Urinary bladder (tissue), 4 donors: ENCODE results near the gene STIP1. TPM values are rescaled to one million over a fixed set of nuclear protein-coding genes. Genes with fewer than 3 reads are reported as not detected.

Experiments
- DNase-seq: peaks from one replicate; pipeline ENCODE4 v3.0.0-alpha.2; 2015; ENCODE audit errors: extremely low spot score
- H3K27ac ChIP-seq: one replicate; pipeline ENCODE4 v1.5.1; 2013; ENCODE audit warnings: low read depth, mild to moderate bottlenecking, moderate library complexity
- H3K36me3 ChIP-seq: one replicate; pipeline ENCODE4 v1.6.1; 2013; ENCODE audit warnings: mild to moderate bottlenecking, moderate library complexity; ENCODE audit not compliant: insufficient read depth
- H3K4me1 ChIP-seq: one replicate; pipeline ENCODE4 v1.6.1; 2013; ENCODE audit warnings: mild to moderate bottlenecking, moderate library complexity; ENCODE audit not compliant: insufficient read depth
- H3K4me3 ChIP-seq: one replicate; pipeline ENCODE4 v1.5.1; 2013; ENCODE audit warnings: low read depth, low read length
- WGBS: extraction: QIAGEN DNeasy Blood & Tissue Kit; methylation state at CpG from one replicate; pipeline ENCODE4 v1.1.7; 2013; 5-methylcytosine and 5-hydroxymethylcytosine counted together
- polyA plus RNA-seq: library from polyadenylated mRNA; stranded (reverse); fragments of 200-250 nt; gene quantifications from one replicate; pipeline ENCODE4 v1.2.3, GENCODE V29; 2013
- total RNA-seq: library from RNA; depleted of rRNA; stranded (reverse); fragments of >200 nt; gene quantifications from one replicate; pipeline ENCODE4 v1.2.3, GENCODE V29; 2014
- donor health status: healthy with polysubstance abuse.
- donor health status: healthy.

Gene STIP1
- total and polyA plus RNA-seq, 2 donors = 42.7 to 84.0 TPM

GRCh38 chr11:64237484-64237951 lies 51.5 kb downstream of the STIP1 start:
- WGBS = 69% methylated on average over 12 of the region's 12 CpGs
- H3K4me1 ChIP-seq = no peaks in the 10 kb centered on the region
- no peak for DNase-seq

GRCh38 chr11:64238076-64238475 lies 52.1 kb downstream of the STIP1 start:
- no peak for DNase-seq
- no peak overlapping the region for H3K4me3 ChIP-seq
- WGBS = 88% methylated on average over 9 of the region's 9 CpGs
- no peaks in the 10 kb centered on the region for H3K36me3 ChIP-seq
- H3K27ac ChIP-seq = peak overlapping the region; percentile 3
- H3K4me1 ChIP-seq = no peaks in the 10 kb centered on the region

More at GRCh38 chr11:64237484-64237951, 51.5 kb downstream of the STIP1 start:
- Histone ChIP-seq H3K4me3 (no peak overlapping the region), H3K27ac (peak overlapping the region; percentile 3), H3K36me3 (no peaks in the 10 kb centered on the region)

- no peaks in the 10 kb centered on the region for H3K36me3 ChIP-seq
- no peak for DNase-seq
- WGBS = 90% methylated on average over 5 of the region's 5 CpGs
Observed at GRCh38 chr11:64238999-64239398, 53.0 kb downstream of the STIP1 start.

GRCh38 chr11:64239662-64240434 lies 53.9 kb downstream of the STIP1 start:
- no peaks in the 10 kb centered on the region for H3K36me3 ChIP-seq
- H3K4me3 ChIP-seq = no peak overlapping the region
- whole genome bisulfite sequencing = 86% methylated on average over 11 of the region's 11 CpGs
- H3K4me1 ChIP-seq = no peaks in the 10 kb centered on the region
- DNase-seq = no peak
- peak overlapping the region; percentile 99 for H3K27ac ChIP-seq

More at GRCh38 chr11:64238999-64239398, 53.0 kb downstream of the STIP1 start:
- Histone ChIP-seq H3K27ac (no peak overlapping the region), H3K4me1 (no peaks in the 10 kb centered on the region), H3K4me3 (no peak overlapping the region)

- Histone ChIP-seq H3K4me1 (no peaks in the 10 kb centered on the region), H3K36me3 (no peaks in the 10 kb centered on the region)
Observed at GRCh38 chr11:64240435-64241240, 54.7 kb downstream of the STIP1 start, which contains the start of gene FKBP2. Gene FKBP2, plus strand, starts transcription at chr11:64241095. Its CDS starts 1,293 bp downstream, at chr11:64242388.

GRCh38 chr11:64241241-64241490 lies 55.2 kb downstream of the STIP1 start:
- Histone ChIP-seq H3K27ac (peak overlapping the region; percentile 99), H3K4me3 (peak overlapping the region; percentile 34), H3K36me3 (no peaks in the 10 kb centered on the region), H3K4me1 (no peaks in the 10 kb centered on the region)
- peak; percentile 97 for DNase-seq
- WGBS = 2% methylated on average over 24 of the region's 24 CpGs

More at GRCh38 chr11:64240435-64241240, 54.7 kb downstream of the STIP1 start, which contains the start of gene FKBP2:
- peak within 1 kb of the TSS; percentile 81 for H3K4me3 ChIP-seq
- WGBS = 1% methylated on average over 58 of the region's 58 CpGs
- peak; percentile 88 for DNase-seq
- H3K27ac ChIP-seq = peak within 1 kb of the TSS; percentile 99

- H3K4me1 ChIP-seq = no peaks in the 10 kb centered on the region
- DNase-seq = no peak
- under 1% methylated on average over 63 of the region's 63 CpGs for WGBS
- H3K36me3 ChIP-seq = no peaks in the 10 kb centered on the region
- peak overlapping the region; percentile 95 for H3K27ac ChIP-seq
- H3K4me3 ChIP-seq = peak overlapping the region; percentile 81
Observed at GRCh38 chr11:64241491-64242374, 55.8 kb downstream of the STIP1 start.

- Histone ChIP-seq H3K27ac (no peak overlapping the region), H3K4me1 (no peaks in the 10 kb centered on the region), H3K36me3 (no peaks in the 10 kb centered on the region), H3K4me3 (no peak overlapping the region)
- WGBS = 82% methylated on average over 8 of the region's 8 CpGs
- DNase-seq = no peak
Observed at GRCh38 chr11:64243236-64243854, 57.4 kb downstream of the STIP1 start.

GRCh38 chr11:64244107-64244506 lies 58.1 kb downstream of the STIP1 start:
- WGBS = 65% methylated on average over 5 of the region's 5 CpGs
- H3K27ac ChIP-seq = no peak overlapping the region
- H3K36me3 ChIP-seq = no peaks in the 10 kb centered on the region
- DNase-seq = no peak
- no peaks in the 10 kb centered on the region for H3K4me1 ChIP-seq
- H3K4me3 ChIP-seq = no peak overlapping the region

- Histone ChIP-seq H3K36me3 (no peaks in the 10 kb centered on the region), H3K4me3 (no peak overlapping the region), H3K27ac (peak overlapping the region; percentile 62), H3K4me1 (no peaks in the 10 kb centered on the region)
- 42% methylated on average over 6 of the region's 6 CpGs for WGBS
- no peak for DNase-seq
Observed at GRCh38 chr11:64244966-64245365, 59.0 kb downstream of the STIP1 start.

- DNase-seq = no peak
- no peaks in the 10 kb centered on the region for H3K4me1 ChIP-seq
- 11% methylated on average over 6 of the region's 6 CpGs for WGBS
Observed at GRCh38 chr11:64245401-64245796, 59.4 kb downstream of the STIP1 start.

GRCh38 chr11:64245797-64246620 lies 60.0 kb downstream of the STIP1 start:
- no peaks in the 10 kb centered on the region for H3K4me1 ChIP-seq
- under 1% methylated on average over 46 of the region's 46 CpGs for WGBS

More at GRCh38 chr11:64245401-64245796, 59.4 kb downstream of the STIP1 start:
- Histone ChIP-seq H3K36me3 (no peaks in the 10 kb centered on the region), H3K27ac (peak overlapping the region; percentile 62), H3K4me3 (peak overlapping the region; percentile 56)

More at GRCh38 chr11:64245797-64246620, 60.0 kb downstream of the STIP1 start:
- H3K36me3 ChIP-seq = no peaks in the 10 kb centered on the region
- no peak for DNase-seq
- peak overlapping the region; percentile 62 for H3K27ac ChIP-seq
- H3K4me3 ChIP-seq = peak overlapping the region; percentile 56
